C4-2B (cell line): Measurements from ENCODE around the gene TLK2.

Source experiments
- CTCF ChIP-seq: fragments of 450-650 bp; conservative IDR thresholded peaks from 2 replicates; pipeline ENCODE4 v1.5.1; 2017; ENCODE audit warnings: mild to moderate bottlenecking
- ZFX ChIP-seq: fragments of 450-650 bp; IDR thresholded peaks from 2 replicates; pipeline ENCODE4 v1.6.1; 2017

- TF ChIP-seq CTCF (no peak), ZFX (no peak)
These were observed 84.0 kb downstream of the TLK2 start for GRCh38 chr17:62562656-62563055.
